ENCODE results near the gene MYL2.

GRCh38 chr12:110872100-110872499 lies 48.3 kb downstream of the MYL2 start:
- TF ChIP-seq CTCF (IDR thresholded peaks at IDR 0.05) (no peak), USF2 (CRISPR knock-in tag; IDR thresholded peaks at IDR 0.05) (no peak), PREB (CRISPR knock-in tag; IDR thresholded peaks at IDR 0.05; ENCODE audit: borderline replicate concordance) (no peak), KAT7 (CRISPR knock-in tag; IDR thresholded peaks at IDR 0.05; ENCODE audit: borderline replicate concordance) (no peak), FOXP4 (CRISPR knock-in tag; IDR thresholded peaks at IDR 0.05) (no peak), TCF7 (CRISPR knock-in tag; IDR thresholded peaks at IDR 0.05; ENCODE audit: low read depth) (no peak), MAX (CRISPR knock-in tag; IDR thresholded peaks at IDR 0.05) (no peak), ESRRA (CRISPR knock-in tag; IDR thresholded peaks at IDR 0.05; ENCODE audit: borderline replicate concordance) (no peak), TEAD4 (CRISPR knock-in tag; IDR thresholded peaks at IDR 0.05) (no peak), FOXJ3 (CRISPR knock-in tag; IDR thresholded peaks at IDR 0.05; ENCODE audit: borderline replicate concordance) (no peak), AFF4 (CRISPR knock-in tag; IDR thresholded peaks at IDR 0.05; ENCODE audit: borderline replicate concordance) (no peak)

Data from WTC11 (cell line).